Measurements from ENCODE around the gene UBA1.

Gene UBA1

DNA sequence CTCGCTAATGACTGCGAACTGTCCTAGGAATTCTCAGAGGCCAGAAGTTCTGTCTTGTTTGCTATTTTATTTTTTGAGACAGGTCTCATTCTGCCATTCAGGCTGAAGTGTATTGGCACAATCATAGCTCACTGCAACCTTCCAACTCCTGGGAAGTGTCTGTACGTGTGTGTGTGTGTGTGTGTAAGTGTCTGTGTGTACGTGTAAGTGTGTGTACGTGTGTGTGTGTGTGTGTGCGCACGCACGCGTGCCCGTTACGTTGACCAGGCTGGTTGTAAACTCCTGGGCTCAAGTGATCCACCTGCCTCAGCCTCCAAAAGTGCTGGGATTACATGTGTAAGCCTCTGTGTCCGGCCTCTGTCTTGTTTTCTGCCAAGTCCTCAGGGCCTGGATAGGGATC lies 14.5 kb downstream of the UBA1 start:
- Histone ChIP-seq H3K4me3 (no peak overlapping the region), H3K27ac (no peak overlapping the region)

DNA sequence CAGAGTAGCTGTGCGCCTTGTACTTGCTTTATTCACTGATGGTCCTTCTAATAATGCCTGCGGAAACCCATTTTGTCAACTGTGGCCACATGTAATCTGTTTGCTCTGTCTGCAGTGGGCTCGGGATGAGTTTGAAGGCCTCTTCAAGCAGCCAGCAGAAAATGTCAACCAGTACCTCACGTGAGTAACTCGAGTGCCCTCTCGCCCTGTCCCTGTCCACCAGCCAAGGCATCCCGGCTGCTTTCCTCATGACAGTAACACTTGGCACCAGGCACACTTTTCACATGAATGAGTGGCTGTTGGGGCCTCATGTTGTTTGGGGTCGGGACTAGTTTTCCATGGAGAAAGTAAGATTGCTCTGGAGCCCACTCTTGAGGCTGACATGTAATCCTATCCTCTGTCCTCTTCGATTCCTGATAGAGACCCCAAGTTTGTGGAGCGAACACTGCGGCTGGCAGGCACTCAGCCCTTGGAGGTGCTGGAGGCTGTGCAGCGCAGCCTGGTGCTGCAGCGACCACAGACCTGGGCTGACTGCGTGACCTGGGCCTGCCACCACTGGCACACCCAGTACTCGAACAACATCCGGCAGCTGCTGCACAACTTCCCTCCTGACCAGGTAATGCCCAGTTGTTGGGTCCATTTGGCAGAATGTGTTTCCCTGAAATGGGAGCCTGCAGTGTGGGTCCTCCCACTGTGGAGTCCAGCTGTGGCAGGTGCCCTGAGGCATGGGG lies 16.0 kb downstream of the UBA1 start:
- no peak overlapping the region for H3K4me3 ChIP-seq
- no peak overlapping the region for H3K27ac ChIP-seq

DNA sequence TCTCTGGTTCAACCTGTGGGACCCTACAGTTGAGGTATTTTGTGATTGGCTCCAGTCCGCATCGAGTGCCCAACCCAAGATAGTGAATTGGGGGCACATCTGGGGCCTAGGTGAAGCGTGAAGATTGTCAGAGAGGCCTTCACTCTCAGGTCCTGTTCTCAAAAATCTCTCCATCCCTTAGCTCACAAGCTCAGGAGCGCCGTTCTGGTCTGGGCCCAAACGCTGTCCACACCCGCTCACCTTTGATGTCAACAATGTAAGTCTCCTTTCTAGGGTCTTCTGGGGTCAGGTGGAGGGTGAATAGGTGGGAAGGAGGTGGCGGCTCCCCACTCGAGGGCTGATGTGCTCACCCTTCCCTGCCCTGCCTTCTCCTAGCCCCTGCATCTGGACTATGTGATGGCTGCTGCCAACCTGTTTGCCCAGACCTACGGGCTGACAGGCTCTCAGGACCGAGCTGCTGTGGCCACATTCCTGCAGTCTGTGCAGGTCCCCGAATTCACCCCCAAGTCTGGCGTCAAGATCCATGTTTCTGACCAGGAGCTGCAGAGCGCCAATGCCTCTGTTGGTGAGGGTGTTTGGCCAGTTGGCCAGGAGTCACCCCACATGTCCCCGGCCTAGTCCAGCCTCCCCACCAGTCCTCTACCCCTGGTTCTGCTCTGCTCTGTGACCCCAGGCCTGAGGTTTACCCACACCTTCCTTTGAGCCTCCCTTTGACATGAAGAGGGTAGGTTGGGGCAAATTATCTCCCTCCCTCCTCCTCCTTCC lies 17.2 kb downstream of the UBA1 start:
- Histone ChIP-seq H3K27ac (no peak overlapping the region), H3K4me3 (no peak overlapping the region)

DNA sequence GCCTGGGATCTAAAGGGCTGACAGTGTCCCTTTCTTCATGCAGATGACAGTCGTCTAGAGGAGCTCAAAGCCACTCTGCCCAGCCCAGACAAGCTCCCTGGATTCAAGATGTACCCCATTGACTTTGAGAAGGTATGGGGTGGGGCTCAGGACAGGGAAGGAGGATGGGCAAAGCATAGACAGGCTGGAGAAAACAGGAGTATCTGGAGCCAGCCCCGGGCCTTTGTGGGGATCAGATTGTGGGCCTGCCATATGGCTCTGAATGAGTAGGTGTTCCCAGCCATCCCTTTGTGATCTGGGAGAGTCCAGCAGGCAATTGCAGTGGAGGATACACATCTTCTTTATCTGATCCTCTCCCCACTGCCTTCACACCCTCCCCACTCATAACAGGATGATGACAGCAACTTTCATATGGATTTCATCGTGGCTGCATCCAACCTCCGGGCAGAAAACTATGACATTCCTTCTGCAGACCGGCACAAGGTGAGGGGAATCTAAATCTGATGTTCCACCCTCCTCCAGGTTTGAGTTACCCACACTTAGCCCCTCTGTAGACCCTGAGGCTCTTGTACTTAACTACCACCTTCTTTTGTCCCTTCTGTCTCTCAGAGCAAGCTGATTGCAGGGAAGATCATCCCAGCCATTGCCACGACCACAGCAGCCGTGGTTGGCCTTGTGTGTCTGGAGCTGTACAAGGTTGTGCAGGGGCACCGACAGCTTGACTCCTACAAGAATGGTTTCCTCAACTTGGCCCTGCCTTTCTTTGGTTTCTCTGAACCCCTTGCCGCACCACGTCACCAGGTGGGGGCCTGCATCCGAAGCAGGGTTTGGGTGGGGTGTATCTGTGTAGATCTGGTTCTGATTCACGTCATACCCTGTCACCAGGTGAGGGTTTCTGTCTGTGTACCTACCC lies 19.0 kb downstream of the UBA1 start:
- no peak overlapping the region for H3K4me3 ChIP-seq
- H3K27ac ChIP-seq, result no peak overlapping the region

DNA sequence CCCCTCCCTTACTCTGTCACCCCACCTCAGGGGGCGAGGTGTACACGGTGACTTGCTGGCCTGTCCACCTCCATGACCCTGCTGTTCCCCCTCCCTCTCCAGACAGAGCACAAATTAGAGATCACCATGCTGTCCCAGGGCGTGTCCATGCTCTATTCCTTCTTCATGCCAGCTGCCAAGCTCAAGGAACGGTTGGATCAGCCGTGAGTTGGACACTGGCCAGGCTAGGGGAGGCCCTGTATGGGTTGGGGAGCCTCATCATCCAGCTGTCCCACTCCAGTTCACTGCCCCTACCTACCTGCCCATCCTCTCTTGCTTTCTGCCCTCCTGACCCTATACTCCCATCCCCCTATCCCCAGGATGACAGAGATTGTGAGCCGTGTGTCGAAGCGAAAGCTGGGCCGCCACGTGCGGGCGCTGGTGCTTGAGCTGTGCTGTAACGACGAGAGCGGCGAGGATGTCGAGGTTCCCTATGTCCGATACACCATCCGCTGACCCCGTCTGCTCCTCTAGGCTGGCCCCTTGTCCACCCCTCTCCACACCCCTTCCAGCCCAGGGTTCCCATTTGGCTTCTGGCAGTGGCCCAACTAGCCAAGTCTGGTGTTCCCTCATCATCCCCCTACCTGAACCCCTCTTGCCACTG lies 20.9 kb downstream of the UBA1 start:
- H3K4me3 ChIP-seq, result no peak overlapping the region
- no peak overlapping the region for H3K27ac ChIP-seq

DNA sequence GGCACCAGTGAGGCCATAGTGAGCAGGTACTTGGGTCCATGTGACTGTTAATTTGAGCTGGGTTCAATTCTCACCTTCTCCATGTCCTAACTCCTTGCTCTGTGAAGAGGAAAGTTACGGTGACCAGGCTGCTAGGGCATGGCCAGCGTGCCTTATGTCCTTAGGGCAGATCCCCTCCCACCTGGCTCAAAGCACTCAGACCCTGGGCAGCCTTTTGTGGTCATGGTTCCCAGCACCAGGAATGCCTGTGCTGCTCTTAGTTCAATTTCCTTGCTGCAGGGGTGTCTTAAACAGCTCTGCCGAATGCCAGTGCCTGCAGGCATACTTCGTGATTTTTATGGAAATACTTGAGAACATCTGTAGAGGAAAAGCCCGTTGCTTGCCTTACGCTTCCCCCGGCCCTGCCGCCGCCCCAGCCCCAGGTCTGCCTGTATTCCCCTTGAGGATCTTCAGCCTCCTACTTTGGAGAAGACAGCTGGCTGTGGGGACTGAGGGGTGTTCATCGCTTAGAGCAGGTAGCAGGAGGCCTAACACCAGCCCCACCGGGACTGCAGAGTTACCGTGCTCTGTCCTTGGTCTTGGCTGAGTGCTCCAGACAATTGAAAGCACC lies 21.8 kb downstream of the UBA1 start:
- Histone ChIP-seq H3K27ac (peak overlapping the region in 1 of 21 experiments; percentile 42), H3K4me3 (no peak overlapping the region)

DNA sequence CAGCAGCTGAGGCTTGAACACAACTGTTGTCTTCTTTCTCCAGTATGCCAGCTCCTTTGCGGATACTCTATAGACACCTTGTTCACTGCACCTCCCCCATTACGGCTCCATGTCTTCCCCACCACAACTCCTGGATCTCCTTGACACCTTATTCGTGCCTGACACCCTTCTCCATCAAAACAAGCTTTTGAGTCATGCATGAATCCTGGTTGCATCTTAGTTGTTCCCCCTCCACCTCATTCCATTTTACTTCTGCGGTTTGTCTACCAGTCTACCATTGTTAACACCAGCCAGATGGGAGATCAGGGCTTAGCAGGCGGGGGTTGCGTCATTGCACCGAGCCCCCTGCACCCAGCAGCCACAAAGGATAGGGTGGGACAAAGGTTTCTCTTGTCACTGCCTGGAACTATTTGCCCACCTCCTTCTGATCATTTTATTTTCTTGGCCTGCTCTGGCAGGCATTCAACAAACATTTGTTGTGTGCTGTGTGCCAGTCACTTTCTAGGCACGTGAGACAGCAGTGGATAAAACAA lies 22.8 kb downstream of the UBA1 start:
- no peak overlapping the region for H3K4me3 ChIP-seq

DNA sequence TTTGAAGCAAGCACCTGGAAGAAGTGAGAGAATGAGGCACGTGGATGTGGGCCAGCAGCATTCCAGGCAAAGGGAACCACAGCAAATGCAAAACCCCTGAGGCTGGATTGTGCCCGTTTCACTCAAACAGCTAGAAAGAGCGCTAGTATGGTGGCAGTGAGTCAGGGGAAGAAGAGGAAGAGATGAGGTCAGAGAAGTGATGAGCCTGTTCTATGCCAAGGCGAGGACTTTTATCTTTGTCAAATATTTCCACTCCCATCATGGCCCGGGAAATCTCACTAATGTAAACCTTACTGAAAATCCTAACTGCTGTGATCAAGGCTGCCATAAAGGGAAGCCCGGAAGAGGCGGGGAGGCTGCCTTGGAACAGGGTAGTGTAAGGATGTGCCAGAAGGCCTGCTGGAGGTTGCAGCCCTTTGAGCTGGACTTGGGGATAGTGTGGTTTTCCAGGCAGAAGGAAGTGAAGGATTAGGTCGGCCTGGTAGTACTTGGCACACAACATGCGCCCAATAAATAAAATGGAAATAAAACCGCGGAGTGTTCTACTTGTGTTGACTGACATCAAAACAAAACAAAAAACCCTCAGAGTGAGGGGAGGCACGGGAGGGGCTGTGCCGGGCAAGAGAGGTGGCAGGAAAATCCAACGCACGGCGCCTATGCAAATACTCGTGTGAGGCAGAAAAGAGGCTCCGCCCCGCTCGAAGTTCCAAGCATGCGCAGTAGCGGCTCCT lies 23.7 kb downstream of the UBA1 start:
- Histone ChIP-seq H3K4me3 (peak overlapping the region in 5 of 7 experiments; percentile 12 to 83 (median 17)), H3K27ac (peak overlapping the region in 20 of 21 experiments; percentile 19 to 99 (median 78))

More for the DNA sequence above, 22.8 kb downstream of the UBA1 start:
- peak overlapping the region in 12 of 21 experiments; percentile 25 to 97 (median 78) for H3K27ac ChIP-seq

DNA sequence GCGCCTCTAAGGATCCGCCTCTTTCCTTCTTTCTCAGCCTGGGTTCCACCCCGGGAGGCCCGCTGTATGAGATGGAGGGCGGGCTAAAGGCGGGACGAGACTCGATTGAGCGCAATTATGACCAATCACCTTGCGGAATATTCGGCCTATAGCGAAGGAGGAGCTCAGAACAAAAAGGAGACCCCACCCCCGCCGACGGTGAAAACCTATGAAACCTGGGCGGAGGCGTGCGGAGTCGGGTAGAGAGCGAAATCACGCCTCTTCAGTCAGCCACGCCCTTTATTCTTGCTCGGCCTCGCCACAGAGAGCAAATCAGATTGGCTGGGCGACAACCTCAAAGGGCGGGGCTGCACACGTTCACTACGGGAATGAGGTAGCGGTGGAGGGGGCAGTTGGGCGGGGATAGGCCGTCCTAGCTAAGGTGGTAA lies 24.2 kb downstream of the UBA1 start:
- peak overlapping the region; percentile 61 to 94 (median 80) for H3K4me3 ChIP-seq
- peak overlapping the region; percentile 89 to 99 (median 97) for H3K27ac ChIP-seq

DNA sequence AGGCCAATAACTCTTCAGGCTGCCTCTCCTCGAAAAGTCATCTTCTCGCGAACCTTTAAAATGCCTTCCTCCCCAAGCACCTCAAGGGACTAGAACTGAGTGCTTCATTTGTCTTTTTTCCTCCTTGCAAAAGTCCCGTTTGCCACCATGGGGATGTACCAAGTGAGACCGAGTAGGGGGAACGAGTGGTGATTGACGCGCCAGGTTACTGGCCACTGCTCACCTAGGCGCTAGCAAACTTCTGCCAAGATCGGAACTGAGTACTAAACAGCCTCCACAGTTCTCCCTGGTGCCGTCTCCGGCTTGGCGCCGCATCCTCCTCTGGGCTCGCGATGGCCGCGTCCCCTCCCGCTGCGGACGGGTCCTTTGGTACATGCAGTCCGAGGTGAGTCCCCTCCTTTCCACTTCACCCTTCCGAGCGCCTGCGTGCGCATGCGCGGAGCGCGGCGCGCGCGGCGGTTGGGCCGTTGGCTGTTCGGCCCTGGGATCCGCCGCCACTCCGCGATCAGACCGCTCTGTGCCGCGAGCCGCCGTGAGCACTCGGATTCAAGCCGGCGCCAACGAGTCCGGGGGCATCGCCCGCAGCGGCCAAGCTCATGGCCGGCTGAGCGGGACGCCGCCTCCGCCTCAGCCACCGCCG lies 24.8 kb downstream of the UBA1 start, which contains the start of gene CDK16:
Gene CDK16, plus strand, starts transcription at position 402 of the 640 bp plus-strand sequence. CDS start 4,877 bp downstream, outside the sequence.
- Histone ChIP-seq H3K27ac (peak within 1 kb of the TSS; percentile 89 to 99 (median 97)), H3K4me3 (peak within 1 kb of the TSS; percentile 61 to 94 (median 80))

DNA sequence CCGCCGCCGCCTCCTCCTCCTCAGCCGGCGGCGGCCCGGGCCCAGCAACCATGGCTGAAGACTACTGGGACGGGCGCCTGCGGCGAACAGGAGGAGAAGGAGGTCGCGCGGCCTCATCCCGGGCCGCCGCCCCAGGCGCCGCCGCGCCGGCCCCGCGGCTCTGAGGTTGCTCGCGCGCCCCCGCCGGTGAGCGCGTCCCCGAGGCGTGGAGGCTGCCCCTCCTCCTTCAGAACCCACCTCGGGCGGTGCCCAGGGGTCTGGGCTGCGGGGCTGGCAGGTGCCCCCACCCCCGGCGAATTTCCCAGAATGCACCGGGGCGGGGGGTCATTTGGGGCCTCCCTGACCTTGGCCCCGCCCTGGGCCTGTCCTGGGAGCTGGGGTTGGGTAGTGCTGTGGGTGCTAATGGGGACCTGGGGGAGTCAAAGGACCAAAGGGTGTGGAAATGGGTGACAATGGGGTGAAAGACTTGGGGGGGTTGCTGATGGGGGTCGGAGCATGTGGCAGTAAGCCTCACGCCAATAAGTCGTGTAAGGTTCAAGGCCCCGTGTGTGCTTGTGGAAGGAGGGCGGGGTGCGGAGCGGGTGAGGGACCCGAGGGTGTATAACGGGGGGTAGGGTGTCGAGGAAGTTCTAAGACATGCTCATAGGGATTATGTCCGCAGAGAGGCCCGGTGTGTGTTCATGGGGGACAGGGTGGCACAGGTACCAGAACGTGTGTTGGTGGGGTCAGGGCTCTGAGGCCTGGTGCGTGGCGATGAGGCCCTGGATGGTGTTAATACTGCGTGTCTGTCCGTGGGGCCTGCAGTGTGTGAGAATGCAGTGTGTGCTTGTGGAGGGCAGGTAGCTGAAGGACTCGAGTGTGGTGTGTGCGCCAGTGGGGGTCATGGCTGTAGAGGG lies 25.5 kb downstream of the UBA1 start:
- Histone ChIP-seq H3K4me3 (peak overlapping the region; percentile 61 to 94 (median 80)), H3K27ac (peak overlapping the region; percentile 89 to 99 (median 97))

DNA sequence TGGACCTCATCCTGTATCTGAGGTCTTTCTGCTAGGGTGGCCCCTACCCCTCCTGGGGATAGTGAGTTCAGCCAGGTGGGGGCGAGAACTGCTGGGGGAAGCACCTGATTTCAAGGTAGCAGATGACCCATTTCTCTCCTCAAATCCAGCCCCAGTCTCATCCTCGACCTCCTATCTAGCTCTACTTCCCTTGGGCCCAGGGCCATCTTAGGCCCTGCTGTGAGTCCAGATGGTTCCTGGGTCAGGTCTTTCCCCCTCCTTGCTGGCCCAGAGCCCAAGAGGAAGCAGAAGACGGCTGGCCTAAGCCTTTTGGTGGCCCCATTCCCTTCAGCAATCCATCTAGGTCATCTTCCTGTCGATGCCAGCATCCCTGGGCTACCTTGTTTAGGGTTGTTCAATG lies 28.1 kb downstream of the UBA1 start:
- no peak overlapping the region for H3K27ac ChIP-seq
- no peak overlapping the region for H3K4me3 ChIP-seq

DNA sequence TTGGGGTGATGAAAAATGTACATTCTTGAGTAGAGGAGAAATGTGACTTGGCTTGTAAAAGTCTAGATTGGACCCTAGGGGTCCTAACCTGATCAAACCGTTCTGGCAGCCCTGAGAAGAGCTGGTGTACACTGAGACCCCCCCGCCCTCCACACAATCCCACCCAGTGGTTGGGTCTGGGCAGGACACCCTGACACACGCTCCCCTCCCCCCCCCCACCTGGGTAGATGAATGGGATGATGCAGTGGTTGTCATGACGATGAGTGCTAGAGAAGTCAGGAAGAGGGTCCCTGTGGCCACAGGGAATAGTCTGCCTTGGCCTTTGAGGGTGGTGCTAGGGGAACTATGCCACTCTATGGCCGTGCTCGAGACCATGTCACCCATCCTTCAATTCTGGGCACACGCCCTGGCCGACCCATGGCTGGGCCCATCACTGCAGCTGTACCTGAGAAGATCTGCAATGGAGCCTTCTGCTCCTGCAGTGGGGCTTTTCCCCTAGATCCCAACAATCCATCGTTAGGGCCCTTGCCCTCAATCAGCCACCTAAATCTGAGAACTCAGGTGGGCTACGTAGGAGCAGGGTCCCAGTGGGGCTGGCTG lies 29.2 kb downstream of the UBA1 start:
- H3K27ac ChIP-seq, result no peak overlapping the region
- no peak overlapping the region for H3K4me3 ChIP-seq

DNA sequence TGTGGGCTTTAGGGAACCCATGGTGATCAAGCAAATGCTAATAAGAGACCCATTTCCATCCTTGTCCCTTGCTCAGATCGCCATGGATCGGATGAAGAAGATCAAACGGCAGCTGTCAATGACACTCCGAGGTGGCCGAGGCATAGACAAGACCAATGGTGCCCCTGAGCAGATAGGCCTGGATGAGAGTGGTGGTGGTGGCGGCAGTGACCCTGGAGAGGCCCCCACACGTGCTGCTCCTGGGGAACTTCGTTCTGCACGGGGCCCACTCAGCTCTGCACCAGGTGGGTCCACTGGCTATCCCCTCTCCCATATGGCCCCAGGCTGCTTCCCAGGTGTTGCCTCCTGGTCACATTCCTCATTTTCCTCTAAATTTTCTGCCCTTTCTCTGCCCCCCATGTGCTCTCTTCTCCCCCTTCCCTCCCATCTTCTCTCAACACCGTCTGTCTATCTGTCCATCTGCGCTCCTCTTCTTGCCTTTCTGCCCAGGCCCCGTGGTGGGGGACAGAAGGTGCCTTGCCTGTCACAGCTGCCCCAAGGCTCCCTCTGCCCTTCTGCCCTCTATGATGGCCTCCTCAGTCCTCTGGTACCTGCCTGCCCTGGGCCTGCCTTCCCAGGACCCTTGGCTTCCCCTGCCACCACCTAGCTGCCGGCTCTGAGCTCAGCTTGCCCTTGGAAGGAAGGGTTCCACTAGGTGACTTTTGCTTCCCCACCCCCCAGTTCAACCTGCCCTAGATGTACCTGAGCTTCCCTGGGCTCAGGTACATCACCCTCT lies 30.0 kb downstream of the UBA1 start:
- Histone ChIP-seq H3K4me3 (no peak overlapping the region), H3K27ac (no peak overlapping the region)

DNA sequence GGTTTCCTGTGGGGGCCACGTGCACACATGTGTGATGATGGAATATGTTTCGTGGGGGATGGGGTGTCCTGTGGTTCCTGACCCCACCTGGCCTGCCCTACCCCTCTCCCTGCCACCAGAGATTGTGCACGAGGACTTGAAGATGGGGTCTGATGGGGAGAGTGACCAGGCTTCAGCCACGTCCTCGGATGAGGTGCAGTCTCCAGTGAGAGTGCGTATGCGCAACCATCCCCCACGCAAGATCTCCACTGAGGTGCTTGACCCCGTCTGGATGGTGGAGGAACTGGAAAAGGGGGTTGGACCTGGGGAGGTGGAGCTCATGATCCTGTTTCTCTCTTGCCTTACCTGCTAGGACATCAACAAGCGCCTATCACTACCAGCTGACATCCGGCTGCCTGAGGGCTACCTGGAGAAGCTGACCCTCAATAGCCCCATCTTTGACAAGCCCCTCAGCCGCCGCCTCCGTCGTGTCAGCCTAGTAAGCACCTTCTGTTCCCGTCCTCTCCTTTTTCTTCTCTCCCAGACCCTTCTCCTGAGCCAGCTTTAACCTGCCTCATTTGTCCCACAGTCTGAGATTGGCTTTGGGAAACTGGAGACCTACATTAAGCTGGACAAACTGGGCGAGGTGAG lies 30.8 kb downstream of the UBA1 start:
- Histone ChIP-seq H3K4me3 (no peak overlapping the region), H3K27ac (no peak overlapping the region)
